ENCODE results near the gene CASTOR1.
A peak's percentile ranks its signal among the peaks of the same experiment; 100 is the strongest.

The CASTOR1 gene

DNA sequence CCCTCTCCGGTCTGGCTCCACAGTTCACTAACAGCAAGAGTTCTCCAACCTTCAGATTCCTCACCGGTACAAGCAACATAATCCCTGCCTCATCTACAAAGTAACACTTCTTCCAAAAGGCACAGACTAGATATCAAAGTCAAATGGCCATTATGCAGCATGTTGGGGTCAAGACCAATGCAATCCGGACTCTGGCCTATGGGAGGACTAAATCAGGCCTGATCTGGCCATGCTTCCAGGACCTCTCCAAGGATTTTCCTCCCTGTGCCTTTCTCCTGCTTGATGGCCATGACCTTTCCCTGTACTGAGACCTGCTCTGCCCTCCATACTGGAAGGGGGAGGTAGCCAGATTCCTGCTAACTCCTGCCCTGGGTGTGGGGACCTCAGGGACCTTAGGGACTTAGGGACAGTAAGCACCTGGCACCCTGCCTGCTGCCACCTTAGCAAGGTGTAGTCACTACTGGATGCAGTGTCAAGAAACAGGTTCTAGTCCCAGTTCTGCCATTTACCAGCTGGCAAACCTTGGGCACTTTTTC lies 30.8 kb upstream of the CASTOR1 start:
- no peak for DNase-seq (ENCODE audit: low read depth in 2 of 2)

DNA sequence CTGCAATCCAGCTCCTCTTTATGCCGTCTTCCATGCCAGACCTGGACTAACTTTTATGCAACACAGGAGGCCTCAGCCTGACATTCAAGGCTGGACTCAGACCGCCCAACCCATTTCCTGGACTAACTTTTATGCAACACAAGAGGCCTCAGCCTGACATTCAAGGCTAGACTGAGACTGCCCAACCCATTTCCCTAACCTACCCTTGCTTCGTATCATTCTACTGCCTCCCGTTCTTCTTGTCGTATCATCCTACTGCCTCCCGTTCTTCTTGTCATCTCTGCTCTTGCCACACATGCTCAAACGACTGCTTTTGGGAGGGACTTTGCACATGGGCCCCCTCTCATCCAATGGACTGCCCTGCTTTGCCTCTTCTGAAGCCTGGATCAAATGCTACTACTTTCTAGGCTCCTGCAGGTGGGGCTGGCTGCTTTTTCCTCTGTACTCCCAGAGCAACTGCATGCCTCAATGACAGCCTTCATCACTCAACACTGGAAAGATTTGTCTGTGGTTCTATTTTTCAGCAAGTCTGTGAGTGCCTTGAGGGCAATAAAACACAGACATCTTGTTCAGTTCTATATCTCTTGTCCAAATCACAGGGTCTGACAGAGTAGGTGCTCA lies 29.6 kb upstream of the CASTOR1 start:
- DNase-seq (ENCODE audit: low read depth in 2 of 2): no peak

DNA sequence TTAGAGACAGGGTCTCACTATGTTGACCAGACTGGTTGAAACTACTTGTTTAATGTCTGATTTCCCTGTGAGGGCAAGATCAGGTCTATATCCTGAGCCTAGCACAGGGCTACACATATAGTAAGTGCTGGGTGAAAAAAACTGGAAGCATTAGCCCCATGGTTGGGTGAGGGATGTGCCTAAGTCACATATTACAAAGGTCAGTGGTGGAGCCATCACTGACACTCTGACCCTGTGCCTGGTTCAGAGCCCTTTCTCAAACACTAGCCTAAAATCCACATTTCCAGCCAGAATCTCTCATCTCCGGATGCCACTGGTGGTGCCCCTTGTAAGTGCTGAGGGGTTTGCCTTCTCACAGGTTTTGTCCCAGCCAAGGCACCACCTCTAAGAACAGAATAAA lies 28.5 kb upstream of the CASTOR1 start:
- no peak for DNase-seq (ENCODE audit: low read depth in 2 of 2)

DNA sequence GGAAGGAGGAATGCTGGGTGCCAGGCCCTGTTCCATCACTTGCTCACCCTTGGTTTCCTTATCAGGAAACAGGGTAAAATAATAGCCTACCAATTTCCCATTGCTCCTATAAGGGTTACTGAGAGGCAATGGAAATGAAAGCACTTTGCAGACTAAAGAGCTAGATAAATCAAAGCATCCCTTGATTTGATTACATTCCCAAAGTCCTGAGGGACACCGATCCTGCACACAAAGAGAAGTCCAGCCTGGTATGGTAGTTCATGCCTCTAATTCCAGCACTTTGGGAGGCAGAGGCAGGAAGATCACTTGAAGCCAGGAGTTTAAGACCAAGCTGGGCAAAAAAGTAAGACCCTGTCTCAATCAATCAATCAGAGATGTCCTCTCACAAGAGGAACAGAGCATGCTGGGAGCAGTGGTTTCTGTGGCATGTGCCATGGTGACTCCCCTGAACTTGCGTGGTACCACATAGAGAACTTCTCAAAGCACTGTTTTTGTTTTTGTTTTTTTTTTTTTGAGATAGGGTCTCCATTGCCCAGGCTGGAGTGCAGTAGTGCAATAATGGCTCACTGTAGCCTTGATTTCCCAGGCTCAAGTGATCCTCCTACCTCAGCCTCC lies 26.8 kb upstream of the CASTOR1 start:
- DNase-seq (ENCODE audit: low read depth in 2 of 2): no peak

DNA sequence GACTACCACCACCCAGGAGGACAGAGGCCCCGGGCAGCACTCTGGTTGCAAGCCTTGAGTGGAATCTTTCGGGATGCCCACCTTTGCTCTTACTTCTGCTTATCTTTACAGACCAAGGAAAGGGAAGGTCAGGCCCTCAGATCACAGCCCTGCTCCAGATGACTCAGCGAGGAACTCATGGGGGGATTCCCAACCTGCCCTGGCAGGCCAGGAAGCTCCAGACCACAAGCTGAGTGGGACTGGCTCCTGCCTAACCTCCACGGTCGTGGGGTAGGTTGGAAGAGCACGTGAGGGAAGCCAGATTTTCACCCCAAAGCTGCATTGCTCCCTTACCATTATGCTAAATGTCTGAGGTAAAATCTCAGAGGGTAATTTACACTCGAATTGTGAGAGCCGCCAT lies 25.6 kb upstream of the CASTOR1 start:
- DNase-seq (ENCODE audit: low read depth in 2 of 2): peak in 1 of 2 donors; percentile 30

DNA sequence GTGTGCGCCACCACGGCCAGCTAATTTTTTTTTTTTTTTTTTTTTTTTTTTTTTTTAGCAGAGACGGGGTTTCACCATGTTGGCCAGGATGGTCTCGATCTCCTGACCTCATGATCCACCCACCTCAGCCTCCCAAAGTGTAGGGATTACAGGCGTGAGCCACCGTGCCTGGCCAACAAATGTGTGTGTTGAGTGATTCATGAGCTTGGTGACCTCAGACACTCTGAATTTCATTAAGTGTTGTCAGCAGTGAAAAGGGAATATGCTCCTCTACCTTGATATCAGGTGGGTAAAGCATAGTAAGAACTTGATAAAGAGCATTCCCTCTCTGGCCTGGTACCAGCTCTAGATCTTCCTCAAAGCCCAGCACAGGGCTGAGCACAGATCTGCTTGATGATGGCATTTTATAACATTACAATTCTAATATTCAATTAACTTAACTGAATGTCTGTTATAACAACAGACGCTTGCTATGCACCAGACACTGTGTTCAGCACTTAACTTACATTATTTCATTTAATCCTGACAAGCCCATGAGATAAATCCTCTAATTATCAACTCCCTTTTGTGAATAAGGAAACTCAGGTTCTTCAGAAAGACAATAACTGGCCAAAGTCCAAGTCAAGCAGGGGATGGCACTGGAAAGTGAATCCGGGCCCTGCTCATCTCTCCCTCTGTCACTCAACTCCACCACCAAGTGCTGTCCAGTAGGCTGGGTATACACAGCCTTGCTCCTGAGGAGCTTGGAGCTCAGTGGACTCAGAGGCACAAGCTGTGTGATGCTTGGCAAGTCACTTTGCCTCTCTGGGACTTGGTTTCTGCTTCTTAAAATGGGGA lies 24.4 kb upstream of the CASTOR1 start:
- no peak for DNase-seq (ENCODE audit: low read depth in 2 of 2)

DNA sequence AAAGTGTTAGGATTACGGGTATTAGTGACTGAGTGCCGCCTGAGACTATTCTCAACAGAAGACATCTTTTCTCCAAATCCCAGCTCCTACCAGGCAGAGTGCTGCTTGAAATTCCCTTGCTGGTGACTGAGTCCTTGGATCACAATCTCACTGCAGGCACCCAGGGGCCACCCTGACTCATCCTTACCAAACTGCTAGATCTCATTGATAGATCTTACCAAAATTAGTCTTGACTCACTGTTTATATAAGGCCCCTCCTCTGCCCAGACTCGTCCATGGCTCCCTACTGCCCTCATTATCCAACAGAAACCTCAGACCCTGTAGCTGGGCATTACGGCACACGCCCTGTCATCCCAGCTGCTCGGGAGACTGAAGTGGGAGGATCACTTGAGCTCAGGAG lies 22.7 kb upstream of the CASTOR1 start:
- DNase-seq (ENCODE audit: low read depth in 2 of 2): no peak

DNA sequence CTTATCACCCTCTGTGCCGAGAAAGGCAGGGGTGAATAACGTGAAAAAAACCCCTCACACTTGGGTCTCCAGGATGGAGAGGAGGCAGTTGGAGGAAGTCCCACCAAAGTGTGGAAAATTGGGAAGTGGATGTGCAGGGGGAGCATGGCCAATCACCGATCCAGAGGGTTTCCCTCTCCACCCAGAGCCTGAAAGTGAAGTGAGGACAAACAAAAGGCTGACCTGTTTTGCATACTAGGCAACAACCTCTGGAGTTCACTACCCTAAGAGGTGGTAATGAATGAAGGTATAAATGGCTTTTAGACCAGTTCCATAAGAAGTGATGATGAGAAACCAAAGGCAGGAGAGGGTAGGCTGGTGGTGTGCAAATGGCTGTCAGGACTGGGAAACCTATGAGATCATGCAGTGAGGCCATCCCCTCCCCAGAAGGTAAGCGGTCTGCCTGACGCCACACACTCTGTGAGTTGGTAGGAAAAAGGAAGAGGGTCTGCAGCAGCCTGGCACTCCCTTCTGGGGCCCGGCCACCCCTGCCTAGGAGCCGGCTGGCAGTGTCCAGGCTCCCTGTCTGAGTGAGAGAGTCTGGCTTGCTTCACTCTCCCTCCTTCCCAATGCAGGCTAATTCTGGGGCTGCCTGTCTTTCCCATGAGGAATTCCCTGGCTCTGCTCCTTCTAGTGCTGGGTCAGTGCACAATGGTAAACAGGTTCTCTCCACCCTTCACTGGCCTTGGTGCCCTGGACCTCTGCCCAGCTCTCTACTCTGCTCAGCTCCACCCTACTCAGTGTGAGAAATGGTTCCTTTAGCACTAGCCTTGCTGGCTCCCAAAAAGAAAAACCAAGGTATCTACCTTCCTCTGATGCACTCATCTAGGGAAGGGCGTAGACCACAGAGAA lies 21.8 kb upstream of the CASTOR1 start:
- DNase-seq (ENCODE audit: low read depth in 2 of 2): no peak

DNA sequence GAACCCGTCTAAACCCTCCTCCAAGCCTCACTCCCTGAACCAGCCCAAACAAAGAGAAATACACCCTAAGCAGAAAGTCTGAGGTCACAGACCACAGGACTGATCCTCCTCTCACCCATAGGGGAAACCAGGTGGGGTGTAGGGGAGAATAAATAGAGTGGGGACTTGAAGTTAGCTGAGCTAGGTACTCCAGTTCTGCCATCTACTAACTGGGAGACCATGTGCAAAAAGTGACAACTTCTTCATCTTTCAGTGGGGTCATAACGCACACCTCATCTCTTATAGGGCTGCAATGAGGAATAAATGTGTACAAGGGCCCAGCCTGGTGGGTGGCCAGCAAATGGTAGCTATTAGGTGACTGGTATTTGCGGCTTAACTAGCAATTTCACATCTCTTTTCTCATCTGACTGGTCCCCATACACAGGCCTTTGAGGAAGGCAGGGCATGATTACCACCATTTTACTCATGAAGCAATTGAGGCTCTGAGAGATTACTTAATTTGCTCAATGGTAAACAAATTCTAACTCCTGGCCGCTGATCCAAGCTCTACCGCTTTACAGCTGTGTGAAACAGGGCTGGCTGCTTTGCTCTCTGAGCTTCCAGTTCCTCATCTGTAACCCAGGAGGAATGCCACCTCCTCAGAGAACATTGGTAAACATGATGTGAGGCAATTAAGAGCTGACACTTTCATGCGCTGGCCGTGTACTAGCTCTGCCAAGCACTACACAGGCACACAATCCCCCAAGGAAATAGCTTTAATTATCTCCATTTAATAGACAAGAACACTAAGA lies 20.8 kb upstream of the CASTOR1 start:
- no peak for DNase-seq (ENCODE audit: low read depth in 2 of 2)

DNA sequence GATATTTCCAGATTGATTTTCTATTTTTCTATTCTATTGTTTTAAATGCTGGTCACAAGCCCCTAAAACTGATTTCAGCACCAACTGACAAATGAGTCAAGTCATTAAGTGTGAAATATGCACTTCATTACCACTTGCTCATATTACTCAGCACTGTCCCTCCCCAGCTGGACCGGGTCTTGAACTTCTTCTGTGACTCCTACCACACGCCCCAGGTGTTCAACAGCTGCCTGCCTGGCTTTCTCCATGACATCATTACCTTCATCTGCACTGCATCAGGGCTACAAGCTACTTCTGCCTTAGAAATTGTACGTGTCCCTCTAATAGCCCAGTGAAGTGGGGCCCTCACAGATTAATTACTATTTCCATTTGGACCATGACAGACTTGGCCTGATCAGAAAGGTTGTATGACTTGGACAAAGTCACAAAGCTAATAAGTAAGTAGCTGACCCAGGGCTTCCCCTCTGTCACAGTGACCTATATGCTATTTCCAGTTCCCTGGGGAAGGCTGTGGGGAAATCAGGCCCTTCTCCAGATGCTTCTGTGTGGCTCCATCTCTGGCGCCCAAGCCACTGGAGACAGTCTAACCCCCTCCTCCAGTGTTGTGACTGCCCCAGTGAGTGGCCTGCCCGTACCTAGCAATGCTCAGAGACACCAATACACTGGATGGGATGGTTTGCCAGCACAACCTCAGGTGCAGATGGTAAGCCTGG lies 19.4 kb upstream of the CASTOR1 start:
- DNase-seq (ENCODE audit: low read depth in 2 of 2): no peak

DNA sequence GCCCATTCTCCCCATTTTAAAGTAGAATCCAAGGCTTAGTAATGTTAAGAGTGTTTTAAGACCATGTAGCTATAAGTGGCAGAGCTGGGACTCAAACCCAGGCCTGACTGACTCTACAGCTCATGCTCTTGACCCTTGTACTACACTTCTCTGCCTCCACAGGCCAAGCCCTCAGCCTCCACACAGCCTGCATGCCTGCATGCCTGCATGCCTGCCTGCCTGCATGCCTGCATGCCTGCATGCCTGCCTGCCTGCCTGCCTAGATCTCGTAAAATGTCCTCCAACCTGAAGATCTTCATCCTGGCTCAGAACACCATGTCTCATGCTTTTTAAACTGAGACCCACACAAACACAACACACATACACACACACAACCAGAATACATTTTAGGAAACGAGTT lies 18.8 kb upstream of the CASTOR1 start:
- no peak for DNase-seq (ENCODE audit: low read depth in 2 of 2)

DNA sequence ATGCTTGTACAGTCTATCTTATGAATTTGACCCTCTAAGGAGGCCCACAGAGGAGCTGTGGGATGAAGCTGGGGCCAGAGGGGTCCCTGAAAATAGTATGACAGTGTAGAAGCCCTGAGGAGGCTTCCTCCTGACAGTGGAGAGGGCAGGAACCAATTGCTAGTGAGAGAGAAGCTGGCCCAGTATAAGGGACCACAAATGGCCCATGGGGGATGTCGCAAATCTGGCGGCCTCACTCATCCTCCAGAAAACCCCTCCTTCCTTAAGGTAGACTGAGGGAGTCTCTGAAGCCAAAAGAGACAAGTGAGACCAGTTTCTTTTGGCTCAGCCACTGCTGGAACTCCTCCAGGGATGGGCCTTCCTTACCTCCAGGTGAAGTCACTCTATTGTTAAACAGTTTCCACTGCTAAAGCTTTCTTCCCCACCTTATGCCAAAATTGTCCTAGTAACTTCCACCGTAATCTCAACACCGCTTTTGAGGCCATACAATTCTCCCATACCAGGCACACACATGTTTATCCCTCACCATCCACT lies 17.8 kb upstream of the CASTOR1 start:
- DNase-seq (ENCODE audit: low read depth in 2 of 2): no peak

DNA sequence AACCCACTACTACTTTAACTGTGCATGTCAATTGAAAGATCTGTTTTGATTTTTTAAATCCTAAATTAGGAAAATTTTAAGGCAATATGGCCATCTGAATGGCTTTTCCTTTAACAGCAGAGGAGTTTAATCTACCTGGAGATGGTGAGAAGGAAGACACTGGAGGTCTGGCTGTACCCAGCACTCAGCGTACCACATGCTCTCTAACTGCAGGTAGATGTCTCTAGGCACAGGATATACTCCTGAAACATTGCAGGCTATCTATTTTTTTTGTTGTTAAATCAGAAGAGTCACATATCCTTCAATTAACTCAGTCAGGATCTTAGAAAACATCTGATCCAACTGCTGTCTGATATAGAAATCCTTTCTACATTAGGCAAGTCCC lies 17.3 kb upstream of the CASTOR1 start:
- DNase-seq (ENCODE audit: low read depth in 2 of 2): no peak

DNA sequence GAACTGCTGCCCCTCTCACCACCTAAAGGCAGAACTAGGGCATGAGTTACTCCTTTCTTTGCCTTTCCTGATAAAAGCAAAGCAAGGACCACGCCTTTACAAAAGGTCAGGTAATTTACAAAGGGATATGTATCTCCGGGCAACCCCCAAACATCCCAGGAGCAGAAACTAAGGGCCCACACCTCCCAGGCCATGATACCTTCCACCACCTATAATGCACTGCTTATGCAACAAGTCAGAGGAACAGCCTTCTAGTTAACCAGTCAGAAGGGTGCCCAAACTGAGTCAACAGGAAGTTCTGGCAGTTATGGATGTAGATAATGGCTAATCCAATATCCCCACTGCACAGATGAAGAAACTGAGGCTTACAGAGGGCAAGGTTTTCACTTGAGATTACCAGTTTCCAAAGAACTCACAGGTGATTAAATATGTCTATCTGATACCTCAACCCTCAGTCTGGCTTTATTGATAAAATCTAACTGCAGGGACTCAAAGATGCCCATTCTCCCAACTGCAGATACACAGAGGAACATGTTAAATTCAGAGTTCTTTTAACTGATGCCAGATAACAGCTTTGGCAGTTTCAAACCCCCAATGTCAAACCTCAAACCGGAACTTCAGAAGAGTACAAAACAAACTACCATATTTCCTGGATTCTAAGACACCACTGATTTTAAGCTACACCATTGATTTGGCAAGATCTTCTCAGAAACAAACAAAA lies 16.8 kb upstream of the CASTOR1 start:
- no peak for DNase-seq (ENCODE audit: low read depth in 2 of 2)

DNA sequence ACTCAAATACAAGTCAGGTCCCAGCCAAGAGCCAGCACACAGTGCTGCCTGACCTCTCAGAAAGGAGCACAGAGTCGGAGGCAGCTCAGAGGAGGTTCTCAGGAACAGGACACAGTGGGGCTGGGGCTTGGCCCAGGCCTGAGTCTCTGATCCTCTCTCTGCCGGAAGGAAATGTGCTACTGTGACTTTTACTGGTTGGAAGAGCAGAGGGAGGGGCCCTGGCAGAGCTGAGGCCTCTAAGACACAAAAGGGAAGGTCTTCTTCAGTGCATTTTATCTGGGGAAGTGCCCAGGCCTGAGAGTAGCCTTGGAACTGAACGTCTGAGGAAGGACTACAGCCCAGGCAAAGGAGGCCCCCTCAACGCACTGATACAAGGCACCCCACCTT lies 16.2 kb upstream of the CASTOR1 start:
- DNase-seq (ENCODE audit: low read depth in 2 of 2): no peak

DNA sequence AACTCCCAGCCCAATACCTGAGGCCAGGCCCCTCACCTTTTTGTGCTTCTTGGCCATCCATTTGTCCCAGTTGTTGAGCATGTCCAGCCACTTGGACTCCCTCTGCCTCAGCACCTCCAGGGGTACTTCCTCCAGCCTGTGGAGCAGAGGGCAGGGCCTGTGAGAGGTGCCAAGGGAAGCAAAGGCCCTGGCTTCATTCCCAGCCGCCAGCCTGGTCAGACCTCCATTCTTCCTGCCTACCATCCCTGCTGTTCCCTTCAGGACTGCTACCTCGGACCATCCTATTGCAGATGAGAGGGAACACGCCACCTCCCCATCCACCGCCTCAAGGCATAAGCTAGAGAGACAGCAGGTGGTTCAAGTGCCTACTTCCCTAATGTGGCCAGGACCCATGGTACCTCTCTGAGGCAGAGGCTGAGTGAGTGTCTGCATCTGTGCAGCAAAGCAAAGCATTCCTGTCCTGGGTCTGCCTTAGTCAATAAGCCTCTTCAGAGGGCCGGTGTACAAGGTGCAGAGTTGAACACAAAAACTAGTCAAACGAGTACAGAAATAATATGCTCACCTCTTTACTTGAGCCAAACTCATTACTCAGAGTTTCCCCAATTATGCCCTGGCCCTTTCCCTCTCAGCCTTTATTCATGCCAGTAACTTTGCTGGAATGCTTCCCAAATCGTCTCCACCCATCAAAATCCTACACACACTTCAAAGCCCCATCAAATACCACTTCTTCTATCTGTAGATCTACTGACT lies 15.4 kb upstream of the CASTOR1 start:
- no peak for DNase-seq (ENCODE audit: low read depth in 2 of 2)

DNA sequence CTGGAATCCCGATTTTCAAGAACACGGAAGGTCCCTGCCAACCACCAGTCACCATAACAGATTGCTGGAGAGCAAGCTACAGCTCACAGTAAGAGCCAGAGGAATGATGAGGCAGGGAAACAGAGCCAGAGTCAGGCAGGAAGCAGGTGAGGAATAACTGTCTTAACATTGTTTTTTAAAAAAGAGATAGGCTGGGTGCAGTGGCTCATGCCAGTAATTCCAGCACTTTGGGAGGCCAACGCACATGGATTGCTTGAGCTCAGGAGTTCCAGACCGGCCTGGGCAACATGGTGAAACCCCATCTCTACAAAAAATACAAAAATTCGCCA lies 13.5 kb upstream of the CASTOR1 start:
- DNase-seq (ENCODE audit: low read depth in 2 of 2): no peak

DNA sequence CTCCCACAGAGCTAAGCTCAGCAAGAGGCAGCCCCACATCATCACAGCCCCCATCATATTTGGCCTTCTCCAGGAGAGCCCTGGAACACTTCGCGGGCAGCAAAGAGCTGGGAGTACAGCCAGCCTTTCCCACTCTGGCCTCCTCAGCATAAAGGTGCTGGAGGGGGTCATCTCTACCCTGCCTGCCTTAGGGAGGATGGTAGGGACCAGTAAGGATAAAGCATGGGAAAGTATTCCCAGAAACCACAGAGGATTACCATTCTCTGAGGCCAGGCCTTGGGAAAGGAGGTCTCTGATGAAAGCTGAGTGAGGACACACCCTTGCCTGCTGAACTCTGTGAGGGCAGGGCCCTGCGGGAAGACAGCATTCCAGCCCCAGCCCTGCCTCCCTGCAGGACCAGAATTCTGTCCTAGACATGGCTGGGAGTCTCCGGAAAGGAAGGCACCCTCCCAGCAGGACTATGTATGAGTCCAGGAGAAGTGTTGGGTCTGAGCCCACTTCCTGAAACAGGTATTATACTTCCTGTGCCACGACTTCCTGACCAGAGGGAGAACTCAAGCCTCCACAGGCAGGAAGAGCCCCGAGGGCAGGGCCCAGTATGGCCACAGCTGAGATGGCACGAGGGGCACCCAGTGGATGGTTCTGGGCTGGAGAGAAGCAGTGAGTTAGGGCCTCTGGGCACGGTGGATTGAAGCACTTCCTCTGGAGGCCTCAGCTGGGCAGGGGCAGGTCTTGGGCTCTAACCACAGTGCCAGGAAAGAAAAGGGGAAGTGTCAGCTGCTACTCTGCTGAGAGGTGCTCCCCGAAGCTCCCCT lies 12.9 kb upstream of the CASTOR1 start:
- DNase-seq (ENCODE audit: low read depth in 2 of 2): no peak
